ENCODE results near the gene VCPKMT.

- TF ChIP-seq CTCF (IDR thresholded peaks at IDR 0.05): no peak
- TF ChIP-seq ZFX (IDR thresholded peaks at IDR 0.05; ENCODE audit: borderline replicate concordance): no peak
These were observed 52.4 kb downstream of the VCPKMT start for GRCh38 chr14:50063876-50064420.

Data from 22Rv1 (cell line).